Activated CD4-positive, alpha-beta memory T cell treated with anti-CD3 and anti-CD28 coated beads, Interleukin-2, amount 10 ng/mL, durations not matched to agents 7 days and 5 days (primary cell): ENCODE data around the gene KIF22. TPM values are rescaled to one million over a fixed set of nuclear protein-coding genes. Genes with fewer than 3 reads are reported as not detected.

Experiments
- CTCF ChIA-PET: fragments of 350-600 bp; sonication (Branson Sonifier 250); formaldehyde crosslinking; loops from one replicate; lab custom pipeline; 2021; ENCODE audit warnings: antibody characterized with exemption, inconsistent platforms; lab: Charles Lee
- POLR2A ChIA-PET: fragments of 350-600 bp; sonication (Branson Sonifier 250); formaldehyde crosslinking; loops from one replicate; lab custom pipeline; 2021; ENCODE audit warnings: antibody characterized with exemption; lab: Charles Lee
- DNase-seq: peaks from one replicate; pipeline ENCODE4 v3.0.0-alpha.2; 2020
- H3K27ac Mint-ChIP-seq: one replicate; pipeline ENCODE4 v1.8.0; 2021; ENCODE audit warnings: mild to moderate bottlenecking, mixed read lengths
- H3K27me3 Mint-ChIP-seq: one replicate; pipeline ENCODE4 v1.8.0; 2021; ENCODE audit warnings: mixed read lengths
- H3K36me3 Mint-ChIP-seq: one replicate; pipeline ENCODE4 v1.8.0; 2021; ENCODE audit warnings: low read depth, mixed read lengths
- H3K4me1 Mint-ChIP-seq: one replicate; pipeline ENCODE4 v1.8.0; 2021; ENCODE audit warnings: mixed read lengths
- H3K4me3 Mint-ChIP-seq: one replicate; pipeline ENCODE4 v1.8.0; 2021; ENCODE audit warnings: mild to moderate bottlenecking, mixed read lengths
- H3K9me3 Mint-ChIP-seq: one replicate; pipeline ENCODE4 v1.8.0; 2021; ENCODE audit warnings: mixed read lengths
- total RNA-seq, 2 experiments: library from RNA; stranded (reverse); gene quantifications; one replicate each; pipeline ENCODE4 v1.2.3, GENCODE V29; 2021

The KIF22 gene
- total RNA-seq, 2 experiments from 2014 or later = 187 to 192 TPM

GRCh38 chr16:29852654-29853053 lies 62.1 kb downstream of the KIF22 start:
- ChIA-PET CTCF (interaction anchor here (0.7 to 1.0 kb wide), 2 partner anchors 25 to 60 kb away, joined by 3 read pairs; no protein-coding TSS in a partner anchor), POLR2A (interaction anchor here (1.1 to 1.9 kb wide), 3 partner anchors 11 to 27 kb away, joined by 4 to 5 read pairs (median 4); partner anchors contain the start of gene CDIPT)
- Mint-ChIP-seq H3K9me3 (no peaks in the 10 kb centered on the region), H3K27me3 (no peaks in the 10 kb centered on the region), H3K4me1 (peaks cover 6% of the 10 kb centered on the region), H3K36me3 (peaks cover 25% of the 10 kb centered on the region), H3K4me3 (no peak overlapping the region), H3K27ac (no peak overlapping the region)
- DNase-seq = no peak

GRCh38 chr16:29854520-29855100 lies 64.1 kb downstream of the KIF22 start:
- POLR2A ChIA-PET = interaction anchor here (0.9 to 1.2 kb wide), 2 partner anchors 10 to 38 kb away, joined by 3 read pairs; partner anchors contain the start of gene PAGR1
- DNase-seq = no peak
- Mint-ChIP-seq H3K4me1 (peaks cover 2% of the 10 kb centered on the region), H3K9me3 (no peaks in the 10 kb centered on the region), H3K36me3 (peaks cover 24% of the 10 kb centered on the region), H3K27ac (no peak overlapping the region), H3K27me3 (no peaks in the 10 kb centered on the region), H3K4me3 (no peak overlapping the region)
- CTCF ChIA-PET = no interaction called here

Other genes starting within 250 kb of the KIF22 start
- 100 to 1,000 TPM; 341 to 359 TPM for gene SPN, start 127.5 kb upstream of the KIF22 start, total RNA-seq
- 1 to 10 TPM; 8.3 to 9.3 TPM for gene QPRT, start 111.6 kb upstream of the KIF22 start, total RNA-seq
- gene C16orf54, start 44.8 kb upstream of the KIF22 start, total RNA-seq = 10 to 100 TPM; 94.6 to 99.2 TPM
- gene ZG16, start 12.5 kb upstream of the KIF22 start, total RNA-seq = not detected
- gene MAZ, start 15.8 kb downstream of the KIF22 start, total RNA-seq = 100 to 1,000 TPM; 365 to 376 TPM
- gene PRRT2, start 21.4 kb downstream of the KIF22 start, total RNA-seq = 1 to 10 TPM in 1 of 2 experiments, under 1 TPM in 1; 0.91 to 1.0 TPM
- 10 to 100 TPM; 26.6 to 28.4 TPM for gene PAGR1, start 25.4 kb downstream of the KIF22 start, total RNA-seq
- 100 to 1,000 TPM; 167 TPM for gene MVP, start 29.7 kb downstream of the KIF22 start, total RNA-seq
- 10 to 100 TPM; 60.0 to 63.2 TPM for gene CDIPT, start 72.5 kb downstream of the KIF22 start, total RNA-seq
- under 1 TPM; 0.08 to 0.13 TPM for gene SEZ6L2, start 108.8 kb downstream of the KIF22 start, total RNA-seq
- gene ASPHD1, start 109.7 kb downstream of the KIF22 start, total RNA-seq = under 1 TPM in 1 of 2 experiments, not detected in 1; 0.15 TPM
- 10 to 100 TPM; 34.5 to 36.0 TPM for gene KCTD13, start 135.5 kb downstream of the KIF22 start, total RNA-seq
- 10 to 100 TPM; 68.9 to 78.7 TPM for gene TMEM219, start 171.3 kb downstream of the KIF22 start, total RNA-seq
- 10 to 100 TPM; 44.2 TPM for gene TAOK2, start 183.1 kb downstream of the KIF22 start, total RNA-seq
- gene HIRIP3, start 204.9 kb downstream of the KIF22 start, total RNA-seq = 10 to 100 TPM; 38.7 to 40.3 TPM
- gene INO80E, start 205.5 kb downstream of the KIF22 start, total RNA-seq = 100 to 1,000 TPM; 102 to 107 TPM
- not detected for gene DOC2A, start 220.3 kb downstream of the KIF22 start, total RNA-seq
- gene C16orf92, start 232.4 kb downstream of the KIF22 start, total RNA-seq = not detected
- 1 to 10 TPM; 6.0 to 6.9 TPM for gene TLCD3B, start 240.5 kb downstream of the KIF22 start, total RNA-seq